ENCODE measurements around the gene PAX7.

DNA sequence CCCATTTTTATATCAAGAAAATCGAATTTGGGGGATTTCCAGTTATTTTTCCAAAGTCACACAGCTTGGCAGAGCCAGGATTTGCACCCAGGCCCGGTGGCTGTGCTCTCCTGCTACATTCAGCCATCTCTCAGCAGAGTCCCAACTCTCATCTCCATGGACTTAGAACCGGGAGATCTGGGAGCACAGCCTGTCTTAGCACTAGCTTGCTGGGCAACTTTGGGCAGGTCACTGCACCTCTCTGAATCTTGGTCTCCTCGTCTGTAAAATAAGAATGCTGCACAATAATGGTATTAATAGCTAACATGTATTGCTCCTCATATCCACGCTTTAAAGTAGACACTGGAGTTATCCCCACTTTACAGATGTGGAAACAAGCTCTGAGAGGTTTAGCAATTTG is 47.8 kb upstream of the PAX7 start:
- TF ChIP-seq EP300 (IDR thresholded peaks at IDR 0.05): no peak
- no peak for TF ChIP-seq SMC3 (IDR thresholded peaks at IDR 0.05)
- TF ChIP-seq RNF2 (IDR thresholded peaks at IDR 0.05; ENCODE audit: borderline replicate concordance, low read depth): no peak
